Vagina (tissue), 2 donors: ENCODE results near the gene PPP1R14C. TPM values are rescaled to one million over a fixed set of nuclear protein-coding genes. Genes with fewer than 3 reads are reported as not detected.

ENCODE experiments used
- DNase-seq, 2 donors: peaks; one replicate each; pipeline ENCODE4 v3.0.0-alpha.2; 2017; ENCODE audit errors: extremely low spot score in 2 of 2
- H3K27ac ChIP-seq: fragments of 200-600 bp; sonication (generic); one replicate; pipeline ENCODE4 v1.5.1; 2019
- H3K27me3 ChIP-seq: fragments of 200-600 bp; sonication (generic); one replicate; pipeline ENCODE4 v1.5.1; 2019
- H3K36me3 ChIP-seq, 2 donors: fragments of 200-600 bp; sonication (generic); one replicate each; pipeline ENCODE4 v1.5.1; 2017 to 2019
- H3K4me1 ChIP-seq: fragments of 200-600 bp; sonication (generic); one replicate; pipeline ENCODE4 v1.5.1; 2019
- H3K4me3 ChIP-seq, 2 donors: fragments of 200-600 bp; sonication (generic); 1 replicate in 1 of 2; 2 replicates in 1 of 2; pipeline ENCODE4 v1.5.1; 2016 to 2019
- H3K9me3 ChIP-seq: fragments of 200-600 bp; sonication (generic); one replicate; pipeline ENCODE4 v1.5.1; 2019
- CTCF ChIP-seq, 3 experiments: fragments of 450-650 bp in 2 of 3; fragments of 200-600 bp in 1 of 3; sonication (generic) in 1 of 3; IDR thresholded peaks; one replicate each; pipeline ENCODE4 v1.5.1; 2017 to 2019; ENCODE audit warnings: antibody characterized with exemption in 3 of 3, mild to moderate bottlenecking in 2 of 3, moderate library complexity in 2 of 3
- POLR2A ChIP-seq, 2 donors: fragments of 450-650 bp; IDR thresholded peaks; one replicate each; pipeline ENCODE4 v1.6.1; 2017; ENCODE audit warnings: antibody characterized with exemption in 2 of 2, mild to moderate bottlenecking in 2 of 2, moderate library complexity in 2 of 2
- POLR2AphosphoS5 ChIP-seq, 2 donors: sonication (generic); formaldehyde crosslinking; IDR thresholded peaks; one replicate each; pipeline ENCODE4 v1.9.0; 2017; ENCODE audit warnings: antibody characterized with exemption in 2 of 2, mild to moderate bottlenecking in 2 of 2, low read depth in 1 of 2; ENCODE audit not compliant: insufficient read depth in 1 of 2
- intact Hi-C: fragments of 100-400 bp; cut with DNase I; formaldehyde crosslinking; loops from one replicate; pipeline ENCODE4 v1.15.1; 2023
- total RNA-seq: library from RNA; depleted of rRNA; stranded (reverse); fragments of >200 nt; gene quantifications from one replicate; pipeline ENCODE4 v1.2.3, GENCODE V29; 2016

Gene PPP1R14C
- total RNA-seq, 1 donor from 2014 or later, result 23.8 TPM

DNA sequence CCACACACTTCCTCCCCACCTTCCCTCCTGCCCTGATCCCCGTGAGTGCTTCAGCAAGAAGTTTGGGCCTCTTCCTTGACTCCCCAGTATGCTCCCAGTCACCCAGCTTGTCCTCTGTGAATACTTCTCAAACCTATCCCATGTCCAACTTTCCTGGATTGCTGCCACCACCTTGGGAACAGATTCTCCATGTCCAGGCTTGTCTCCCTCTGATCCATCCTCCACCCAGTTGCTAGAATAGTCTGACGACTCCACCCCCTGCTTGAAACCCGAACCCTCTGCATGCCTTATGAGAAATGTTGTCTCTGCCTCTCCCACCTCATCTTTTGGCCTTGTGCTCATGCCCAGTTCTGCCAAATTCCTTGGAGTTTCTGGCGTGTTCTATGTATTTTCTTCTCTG, 108.0 kb downstream of the PPP1R14C start:
- intact Hi-C loops, result no loop called here
- TF ChIP-seq CTCF (IDR thresholded peaks at IDR 0.05), result no peak
- TF ChIP-seq POLR2A (IDR thresholded peaks at IDR 0.05), result no peak
- peak in 1 of 2 donors; percentile 48 for TF ChIP-seq POLR2AphosphoS5 (IDR thresholded peaks at IDR 0.05; ENCODE audit: insufficient read depth in 1 of 2, low read depth in 1 of 2)
- H3K27ac ChIP-seq, result no peak overlapping the region
- H3K9me3 ChIP-seq, result no peaks in the 10 kb centered on the region
- H3K27me3 ChIP-seq, result no peaks in the 10 kb centered on the region
- H3K4me3 ChIP-seq, result no peak overlapping the region
- H3K4me1 ChIP-seq, result peaks cover 8% of the 10 kb centered on the region
- no peaks in the 10 kb centered on the region for H3K36me3 ChIP-seq
- DNase-seq, result peak in 1 of 2 donors; percentile 83

DNA sequence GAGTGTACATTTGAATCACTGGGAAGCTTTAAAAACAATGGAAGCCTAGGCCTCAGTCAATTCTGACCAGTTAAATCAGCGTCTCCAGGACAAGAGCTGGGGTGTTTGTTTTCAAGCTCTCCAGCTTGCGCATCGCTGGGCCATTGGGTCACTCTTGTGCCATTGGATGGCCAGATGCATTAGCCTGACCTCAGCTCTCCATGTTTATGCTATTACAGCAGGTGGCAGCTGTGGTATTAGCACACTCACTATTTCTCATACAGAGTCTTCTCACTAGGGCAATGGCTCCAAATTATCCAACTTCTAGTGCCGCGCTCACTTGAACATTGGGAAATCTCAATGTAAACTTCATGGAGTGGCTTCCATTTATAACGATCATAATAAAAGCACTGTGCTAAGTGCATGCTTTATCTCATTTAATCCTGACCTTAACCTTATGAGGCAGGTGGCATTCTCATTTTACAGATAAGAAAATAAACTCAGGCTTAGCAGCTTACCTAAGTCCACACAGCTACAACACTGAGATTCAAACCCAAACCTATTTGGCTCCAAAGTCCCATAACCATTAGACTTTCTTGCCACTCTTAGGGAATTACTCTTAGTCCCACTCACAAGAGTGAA, 108.8 kb downstream of the PPP1R14C start:
- TF ChIP-seq POLR2AphosphoS5 (IDR thresholded peaks at IDR 0.05; ENCODE audit: insufficient read depth in 1 of 2, low read depth in 1 of 2) (no peak), CTCF (IDR thresholded peaks at IDR 0.05) (no peak)
- H3K4me3 ChIP-seq, result no peak overlapping the region
- no peaks in the 10 kb centered on the region for H3K27me3 ChIP-seq
- no peaks in the 10 kb centered on the region for H3K9me3 ChIP-seq
- H3K4me1 ChIP-seq, result peaks cover 8% of the 10 kb centered on the region
- no peaks in the 10 kb centered on the region for H3K36me3 ChIP-seq
- intact Hi-C loops, result no loop called here
- no peak for DNase-seq
- no peak overlapping the region for H3K27ac ChIP-seq

- DNase-seq, result peak; percentile 25 to 58
- intact Hi-C loops, result no loop called here
- Histone ChIP-seq H3K27ac (no peak overlapping the region), H3K27me3 (no peaks in the 10 kb centered on the region), H3K4me3 (no peak overlapping the region), H3K4me1 (peaks cover 8% of the 10 kb centered on the region), H3K36me3 (no peaks in the 10 kb centered on the region), H3K9me3 (no peaks in the 10 kb centered on the region)
- TF ChIP-seq POLR2A (IDR thresholded peaks at IDR 0.05), result no peak
- TF ChIP-seq POLR2AphosphoS5 (IDR thresholded peaks at IDR 0.05; ENCODE audit: insufficient read depth in 1 of 2, low read depth in 1 of 2), result no peak
- TF ChIP-seq CTCF (IDR thresholded peaks at IDR 0.05), result no peak
Observed at GRCh38 chr6:150252714-150253444, 110.0 kb downstream of the PPP1R14C start.

DNA sequence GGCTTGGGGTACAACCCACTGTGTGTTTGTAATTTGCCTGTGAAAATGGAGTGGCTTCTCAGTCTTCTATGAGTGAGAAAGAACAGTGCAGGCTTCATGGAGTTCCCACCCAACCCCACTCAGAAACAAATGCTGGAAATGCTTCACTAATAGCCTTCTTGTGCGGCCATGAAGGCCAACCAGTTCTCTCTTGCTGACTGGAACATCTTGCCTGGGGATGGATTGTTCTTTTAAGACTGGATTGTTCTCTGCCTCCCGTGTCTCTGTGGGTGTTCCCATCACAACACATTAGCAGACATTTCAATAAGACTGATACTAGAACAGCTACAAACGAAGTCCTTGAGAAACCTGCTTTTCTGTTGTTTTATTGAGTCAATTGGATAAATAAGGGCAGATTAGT, 110.6 kb downstream of the PPP1R14C start:
- DNase-seq, result peak in 1 of 2 donors; percentile 42
- Histone ChIP-seq H3K9me3 (no peaks in the 10 kb centered on the region), H3K4me3 (no peak overlapping the region), H3K36me3 (no peaks in the 10 kb centered on the region), H3K27ac (no peak overlapping the region), H3K27me3 (no peaks in the 10 kb centered on the region), H3K4me1 (peaks cover 8% of the 10 kb centered on the region)
- intact Hi-C loops, result no loop called here
- TF ChIP-seq CTCF (IDR thresholded peaks at IDR 0.05) (no peak), POLR2A (IDR thresholded peaks at IDR 0.05) (no peak), POLR2AphosphoS5 (IDR thresholded peaks at IDR 0.05; ENCODE audit: insufficient read depth in 1 of 2, low read depth in 1 of 2) (no peak)

DNA sequence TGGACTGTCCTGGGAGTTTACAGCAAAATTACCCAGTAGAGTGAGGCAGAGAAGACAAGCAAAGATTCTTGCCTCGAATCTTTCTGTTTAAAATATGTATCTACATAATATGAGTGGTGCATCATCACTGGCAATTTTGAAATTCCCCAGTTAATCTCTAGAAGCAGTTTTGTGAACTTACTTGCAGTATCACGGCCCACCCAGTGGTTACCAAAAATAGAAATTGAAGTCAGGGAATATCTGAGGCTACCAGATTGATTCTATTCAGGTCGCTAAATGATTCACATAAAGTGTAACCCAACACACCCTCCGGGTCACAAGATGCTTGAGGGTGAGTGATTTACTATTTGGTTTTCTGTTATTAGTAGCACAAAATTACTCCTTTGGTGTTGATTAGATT, 111.9 kb downstream of the PPP1R14C start:
- intact Hi-C loops, result no loop called here
- H3K9me3 ChIP-seq, result no peaks in the 10 kb centered on the region
- TF ChIP-seq CTCF (IDR thresholded peaks at IDR 0.05) (no peak), POLR2A (IDR thresholded peaks at IDR 0.05) (no peak), POLR2AphosphoS5 (IDR thresholded peaks at IDR 0.05; ENCODE audit: insufficient read depth in 1 of 2, low read depth in 1 of 2) (no peak)
- no peaks in the 10 kb centered on the region for H3K27me3 ChIP-seq
- peaks cover 8% of the 10 kb centered on the region for H3K4me1 ChIP-seq
- no peak overlapping the region for H3K27ac ChIP-seq
- DNase-seq, result no peak
- no peak overlapping the region for H3K4me3 ChIP-seq
- no peaks in the 10 kb centered on the region for H3K36me3 ChIP-seq
